ENCODE results near the gene MIB1.
A peak's percentile ranks its signal among the peaks of the same experiment; 100 is the strongest.
"Not testable (repeated sequence)": the region's sequence is repeated elsewhere in the genome, so short reads cannot be mapped to it uniquely, and the experiment has no call there.

The MIB1 gene

DNA sequence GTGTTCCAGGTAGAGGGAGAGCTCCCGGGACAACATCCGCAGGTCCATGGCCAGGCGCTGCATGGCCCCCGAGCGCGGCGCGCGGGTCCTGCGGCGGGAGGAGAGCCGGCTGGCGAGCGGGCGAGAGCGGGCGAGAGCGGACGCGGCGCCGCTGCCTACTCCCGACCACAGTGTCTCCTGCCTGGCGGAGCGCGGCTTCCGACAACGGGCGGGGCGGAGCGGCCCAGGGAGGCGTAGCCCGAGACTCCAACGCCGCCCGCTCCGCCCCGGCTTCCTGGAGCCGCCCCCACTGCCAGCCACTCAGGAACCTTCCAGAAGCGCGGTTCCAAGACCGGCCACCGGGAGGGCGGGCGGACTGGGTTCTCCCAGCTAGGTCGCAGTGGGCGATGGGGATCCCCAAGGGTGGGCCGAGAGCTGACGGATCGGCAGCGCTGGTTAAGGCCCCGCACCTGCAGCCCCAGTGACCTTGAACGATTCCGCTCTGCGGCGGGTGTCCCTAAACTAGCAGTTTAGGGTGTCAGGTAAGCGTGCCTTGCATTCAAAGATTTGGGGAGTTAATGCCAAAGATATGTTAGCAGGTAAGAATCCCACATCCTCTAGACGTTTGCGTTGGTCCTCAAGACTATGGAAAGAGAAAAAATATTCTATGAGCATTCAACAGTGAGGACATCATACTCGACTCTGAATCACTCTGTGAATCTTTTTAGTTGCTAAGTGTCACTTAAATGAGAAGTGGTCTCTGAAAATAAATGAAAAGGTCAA, 35.8 kb upstream of the MIB1 start, which contains the start of gene ABHD3:
TSS of gene ABHD3 (minus strand) at position 172 of the 762 bp plus-strand sequence. CDS start at position 63, 109 bp downstream.
- Histone ChIP-seq H3K79me2 (ENCODE audit: control insufficient read depth, low read length) (peaks cover 49% of the 10 kb centered on the region), H3K27ac (ENCODE audit: low read depth, low read length) (peak within 1 kb of the TSS; percentile 73), H3K4me2 (ENCODE audit: low read length) (peak within 1 kb of the TSS; percentile 77), H3K9me3 (ENCODE audit: control insufficient read depth, insufficient read depth, low read length) (no peaks in the 10 kb centered on the region), H3K36me3 (ENCODE audit: control insufficient read depth, low read length) (peaks cover 34% of the 10 kb centered on the region), H3K4me1 (ENCODE audit: control insufficient read depth, low read length) (peaks cover 41% of the 10 kb centered on the region), H3K4me3 (ENCODE audit: low read length) (peak within 1 kb of the TSS; percentile 95), H3K9me2 (replicated peaks; ENCODE audit: control insufficient read depth, low read length) (no peaks in the 10 kb centered on the region), H3F3A (ENCODE audit: control insufficient read depth, insufficient read depth) (peaks cover 6% of the 10 kb centered on the region; the same call in 1 of the 2 replicates), H4K20me1 (ENCODE audit: control insufficient read depth, insufficient read depth, low read depth, low read length) (0 out of 2 replicates have a peak, but pooled peaks cover 4% of the 10 kb centered on the region), H3K27me3 (ENCODE audit: control insufficient read depth, low read length) (no peaks in the 10 kb centered on the region)
- TF ChIP-seq CTCF (IDR thresholded peaks at IDR 0.05; ENCODE audit: low read depth, low read length, poor library complexity, severe bottlenecking), result peak; percentile 5
- TF ChIP-seq EZH2phosphoT487 (IDR thresholded peaks at IDR 0.05; ENCODE audit: borderline replicate concordance, low read length), result no peak

DNA sequence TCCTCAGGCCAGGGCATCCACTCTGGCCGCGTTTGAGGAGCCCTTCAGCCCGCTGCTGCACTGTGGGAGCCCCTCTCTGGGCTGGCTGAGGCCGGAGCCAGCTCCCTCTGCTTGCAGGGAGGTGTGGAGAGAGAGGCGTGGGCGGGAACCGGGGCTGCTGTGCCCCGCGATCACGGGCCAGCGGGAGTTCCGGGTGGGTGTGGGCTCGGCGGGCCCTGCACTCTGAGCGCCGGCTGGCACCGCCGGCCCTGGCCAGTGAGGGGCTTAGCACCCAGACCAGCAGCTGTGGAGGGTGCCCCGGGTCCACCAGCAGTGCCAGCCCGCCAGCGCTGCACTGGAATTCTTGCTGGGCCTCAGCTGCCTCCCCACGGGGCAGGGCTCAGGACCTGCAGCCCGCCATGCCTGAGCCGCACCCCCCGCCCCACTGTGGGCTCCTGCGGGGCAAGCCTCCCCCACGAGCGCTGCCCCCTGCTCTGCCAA, 34.2 kb upstream of the MIB1 start:
- Histone ChIP-seq H3K9me3 (ENCODE audit: control insufficient read depth, insufficient read depth, low read length) (no peaks in the 10 kb centered on the region), H3K27me3 (ENCODE audit: control insufficient read depth, low read length) (no peaks in the 10 kb centered on the region), H4K20me1 (ENCODE audit: control insufficient read depth, insufficient read depth, low read depth, low read length) (0 out of 2 replicates have a peak, but pooled peaks cover 4% of the 10 kb centered on the region), H3K79me2 (ENCODE audit: control insufficient read depth, low read length) (peaks cover 39% of the 10 kb centered on the region), H3K4me1 (ENCODE audit: control insufficient read depth, low read length) (peaks cover 29% of the 10 kb centered on the region), H3K36me3 (ENCODE audit: control insufficient read depth, low read length) (peaks cover 22% of the 10 kb centered on the region), H3K4me2 (ENCODE audit: low read length) (no peak overlapping the region), H3K27ac (ENCODE audit: low read depth, low read length) (no peak overlapping the region), H3F3A (ENCODE audit: control insufficient read depth, insufficient read depth) (peaks cover 6% of the 10 kb centered on the region; the same call in 1 of the 2 replicates), H3K9me2 (replicated peaks; ENCODE audit: control insufficient read depth, low read length) (no peaks in the 10 kb centered on the region), H3K4me3 (ENCODE audit: low read length) (no peak overlapping the region)
- TF ChIP-seq CTCF (IDR thresholded peaks at IDR 0.05; ENCODE audit: low read depth, low read length, poor library complexity, severe bottlenecking) (no peak), EZH2phosphoT487 (IDR thresholded peaks at IDR 0.05; ENCODE audit: borderline replicate concordance, low read length) (no peak)

- peaks cover 22% of the 10 kb centered on the region for H3K4me1 ChIP-seq (ENCODE audit: control insufficient read depth, low read length)
- not testable (repeated sequence) for H3K4me3 ChIP-seq (ENCODE audit: low read length); H3F3A ChIP-seq (ENCODE audit: control insufficient read depth, insufficient read depth); H3K9me3 ChIP-seq (ENCODE audit: control insufficient read depth, insufficient read depth, low read length); H3K27ac ChIP-seq (ENCODE audit: low read depth, low read length); H3K27me3 ChIP-seq (ENCODE audit: control insufficient read depth, low read length); H4K20me1 ChIP-seq (ENCODE audit: control insufficient read depth, insufficient read depth, low read depth, low read length); H3K4me2 ChIP-seq (ENCODE audit: low read length); H3K9me2 ChIP-seq (replicated peaks; ENCODE audit: control insufficient read depth, low read length)
- peaks cover 15% of the 10 kb centered on the region for H3K36me3 ChIP-seq (ENCODE audit: control insufficient read depth, low read length)
- peaks cover 32% of the 10 kb centered on the region for H3K79me2 ChIP-seq (ENCODE audit: control insufficient read depth, low read length)
Observed at GRCh38 chr18:21707130-21707529, 33.5 kb upstream of the MIB1 start.

GRCh38 chr18:21714474-21714873, 26.1 kb upstream of the MIB1 start:
- Histone ChIP-seq H3F3A (ENCODE audit: control insufficient read depth, insufficient read depth) (no peaks in the 10 kb centered on the region), H3K9me2 (replicated peaks; ENCODE audit: control insufficient read depth, low read length) (no peaks in the 10 kb centered on the region; the same call in 1 of the 2 replicates), H3K27me3 (ENCODE audit: control insufficient read depth, low read length) (no peaks in the 10 kb centered on the region), H3K4me1 (ENCODE audit: control insufficient read depth, low read length) (no peaks in the 10 kb centered on the region), H3K4me2 (ENCODE audit: low read length) (no peak overlapping the region), H4K20me1 (ENCODE audit: control insufficient read depth, insufficient read depth, low read depth, low read length) (no peaks in the 10 kb centered on the region), H3K27ac (ENCODE audit: low read depth, low read length) (no peak overlapping the region), H3K9me3 (ENCODE audit: control insufficient read depth, insufficient read depth, low read length) (no peaks in the 10 kb centered on the region), H3K4me3 (ENCODE audit: low read length) (no peak overlapping the region), H3K79me2 (ENCODE audit: control insufficient read depth, low read length) (no peaks in the 10 kb centered on the region), H3K36me3 (ENCODE audit: control insufficient read depth, low read length) (no peaks in the 10 kb centered on the region)
- TF ChIP-seq CTCF (IDR thresholded peaks at IDR 0.05; ENCODE audit: low read depth, low read length, poor library complexity, severe bottlenecking) (no peak), EZH2phosphoT487 (IDR thresholded peaks at IDR 0.05; ENCODE audit: borderline replicate concordance, low read length) (no peak)
